Gastroesophageal sphincter (tissue), 3 donors: Measurements from ENCODE around the gene FAM43A.

Source experiments
- EP300 ChIP-seq: sonication (generic); formaldehyde crosslinking; IDR thresholded peaks from one replicate; pipeline ENCODE4 v1.6.1; 2017; ENCODE audit warnings: antibody characterized with exemption, mild to moderate bottlenecking
- POLR2A ChIP-seq, 2 donors: fragments of 450-650 bp; IDR thresholded peaks; one replicate each; pipeline ENCODE4 v1.6.1; 2017; ENCODE audit warnings: antibody characterized with exemption in 2 of 2, mild to moderate bottlenecking in 2 of 2, moderate library complexity in 1 of 2
- POLR2AphosphoS5 ChIP-seq: sonication (generic); formaldehyde crosslinking; IDR thresholded peaks from one replicate; pipeline ENCODE4 v1.6.1; 2017; ENCODE audit warnings: antibody characterized with exemption
- TF ChIP-seq, protein P1 (sequence below), 4 experiments: fragments of 200-600 bp in 2 of 4; fragments of 450-650 bp in 2 of 4; sonication (generic) in 1 of 4; IDR thresholded peaks; one replicate each; pipeline ENCODE4 v1.5.1; 2017 to 2019; ENCODE audit warnings: antibody characterized with exemption in 4 of 4, mild to moderate bottlenecking in 2 of 4, moderate library complexity in 2 of 4

DNA sequence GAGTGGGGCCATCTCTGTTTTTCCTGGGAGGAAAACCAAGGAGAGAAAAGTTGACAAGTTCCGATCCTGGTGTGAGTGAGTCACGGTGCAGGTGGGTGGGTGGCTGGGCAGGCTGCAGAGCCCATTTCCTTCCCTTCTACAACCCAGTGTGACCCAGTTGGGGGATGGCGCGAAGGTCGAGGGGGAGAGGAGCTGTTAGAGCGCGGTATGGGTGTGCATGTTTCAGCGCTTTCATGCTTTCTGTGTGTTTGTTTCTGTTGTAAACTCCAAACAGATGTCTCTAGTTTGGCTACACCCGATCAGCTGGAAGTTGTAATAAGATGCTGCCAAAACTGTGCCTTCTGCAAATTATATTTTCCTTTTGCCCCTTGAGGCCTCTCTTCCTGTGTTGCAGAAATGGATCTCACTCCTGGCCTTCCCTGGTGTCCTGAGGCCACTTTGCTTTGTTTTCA, 3.8 kb downstream of the FAM43A start:
- TF ChIP-seq EP300 (no peak), POLR2A (IDR thresholded peaks at IDR 0.05) (no peak), POLR2AphosphoS5 (no peak)
- TF ChIP-seq, protein P1, sequence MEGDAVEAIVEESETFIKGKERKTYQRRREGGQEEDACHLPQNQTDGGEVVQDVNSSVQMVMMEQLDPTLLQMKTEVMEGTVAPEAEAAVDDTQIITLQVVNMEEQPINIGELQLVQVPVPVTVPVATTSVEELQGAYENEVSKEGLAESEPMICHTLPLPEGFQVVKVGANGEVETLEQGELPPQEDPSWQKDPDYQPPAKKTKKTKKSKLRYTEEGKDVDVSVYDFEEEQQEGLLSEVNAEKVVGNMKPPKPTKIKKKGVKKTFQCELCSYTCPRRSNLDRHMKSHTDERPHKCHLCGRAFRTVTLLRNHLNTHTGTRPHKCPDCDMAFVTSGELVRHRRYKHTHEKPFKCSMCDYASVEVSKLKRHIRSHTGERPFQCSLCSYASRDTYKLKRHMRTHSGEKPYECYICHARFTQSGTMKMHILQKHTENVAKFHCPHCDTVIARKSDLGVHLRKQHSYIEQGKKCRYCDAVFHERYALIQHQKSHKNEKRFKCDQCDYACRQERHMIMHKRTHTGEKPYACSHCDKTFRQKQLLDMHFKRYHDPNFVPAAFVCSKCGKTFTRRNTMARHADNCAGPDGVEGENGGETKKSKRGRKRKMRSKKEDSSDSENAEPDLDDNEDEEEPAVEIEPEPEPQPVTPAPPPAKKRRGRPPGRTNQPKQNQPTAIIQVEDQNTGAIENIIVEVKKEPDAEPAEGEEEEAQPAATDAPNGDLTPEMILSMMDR (IDR thresholded peaks at IDR 0.05) = no peak
